ENCODE data around the gene NCOA7. TPM values are rescaled to one million over a fixed set of nuclear protein-coding genes. Genes with fewer than 3 reads are reported as not detected.

The NCOA7 gene
- total RNA-seq, 4 donors from 2014 or later, result 11.1 to 28.4 (median 22.1) TPM

DNA sequence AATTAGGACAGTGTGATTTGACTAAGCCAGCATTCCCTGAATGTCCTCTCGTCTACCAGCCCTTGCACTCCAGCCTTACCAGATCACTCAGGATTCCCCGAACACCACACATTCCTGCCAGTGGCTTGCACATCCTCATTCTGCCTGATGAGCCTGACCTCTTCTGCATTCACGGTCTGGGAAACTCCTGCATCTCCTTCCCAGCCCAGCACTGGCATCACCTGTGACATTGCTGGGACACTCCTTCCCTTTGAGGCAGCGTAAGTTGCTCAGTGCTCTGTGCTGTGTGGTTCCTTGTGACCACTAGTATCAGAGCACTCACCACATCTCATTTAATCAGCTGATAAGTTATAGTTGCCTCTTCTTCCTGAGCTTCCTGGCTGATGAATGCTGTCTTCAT is 17.3 kb downstream of the NCOA7 start:
- H3K4me1 ChIP-seq, result peaks cover 31% of the 10 kb centered on the region
- no peaks in the 10 kb centered on the region for H3K27me3 ChIP-seq
- 82% methylated on average over 4 of the region's 4 CpGs for WGBS
- TF ChIP-seq, protein P1, sequence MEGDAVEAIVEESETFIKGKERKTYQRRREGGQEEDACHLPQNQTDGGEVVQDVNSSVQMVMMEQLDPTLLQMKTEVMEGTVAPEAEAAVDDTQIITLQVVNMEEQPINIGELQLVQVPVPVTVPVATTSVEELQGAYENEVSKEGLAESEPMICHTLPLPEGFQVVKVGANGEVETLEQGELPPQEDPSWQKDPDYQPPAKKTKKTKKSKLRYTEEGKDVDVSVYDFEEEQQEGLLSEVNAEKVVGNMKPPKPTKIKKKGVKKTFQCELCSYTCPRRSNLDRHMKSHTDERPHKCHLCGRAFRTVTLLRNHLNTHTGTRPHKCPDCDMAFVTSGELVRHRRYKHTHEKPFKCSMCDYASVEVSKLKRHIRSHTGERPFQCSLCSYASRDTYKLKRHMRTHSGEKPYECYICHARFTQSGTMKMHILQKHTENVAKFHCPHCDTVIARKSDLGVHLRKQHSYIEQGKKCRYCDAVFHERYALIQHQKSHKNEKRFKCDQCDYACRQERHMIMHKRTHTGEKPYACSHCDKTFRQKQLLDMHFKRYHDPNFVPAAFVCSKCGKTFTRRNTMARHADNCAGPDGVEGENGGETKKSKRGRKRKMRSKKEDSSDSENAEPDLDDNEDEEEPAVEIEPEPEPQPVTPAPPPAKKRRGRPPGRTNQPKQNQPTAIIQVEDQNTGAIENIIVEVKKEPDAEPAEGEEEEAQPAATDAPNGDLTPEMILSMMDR (IDR thresholded peaks at IDR 0.05), result no peak
- TF ChIP-seq POLR2AphosphoS5 (IDR thresholded peaks at IDR 0.05), result no peak
- TF ChIP-seq POLR2A (IDR thresholded peaks at IDR 0.05), result no peak
- TF ChIP-seq EP300 (IDR thresholded peaks at IDR 0.05), result no peak
- no peaks in the 10 kb centered on the region for H3K9me3 ChIP-seq
- H3K4me3 ChIP-seq, result no peak overlapping the region
- H3K36me3 ChIP-seq, result no peaks in the 10 kb centered on the region
- H3K27ac ChIP-seq, result no peak overlapping the region
- DNase-seq (ENCODE audit: low spot score in 2 of 2), result no peak

DNA sequence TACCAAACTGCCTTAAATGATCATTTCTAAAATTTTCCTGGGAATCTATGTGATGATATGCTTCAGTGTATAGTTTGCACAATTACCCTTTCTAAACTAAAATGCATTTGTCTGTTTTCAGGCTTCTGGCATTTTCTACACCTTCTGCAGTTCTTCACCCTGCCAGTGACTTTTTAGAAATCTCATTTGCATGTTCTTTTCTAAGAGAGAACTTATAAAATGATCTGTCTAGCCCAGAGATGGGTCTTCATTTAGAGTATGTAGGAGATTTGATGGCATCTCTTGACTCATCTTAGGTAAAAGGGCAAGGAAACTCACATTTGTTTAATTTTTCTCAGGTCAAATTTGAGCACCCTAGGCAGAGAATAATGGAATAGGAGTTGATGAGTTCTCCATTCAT is 17.8 kb downstream of the NCOA7 start:
- H3K4me1 ChIP-seq, result peaks cover 32% of the 10 kb centered on the region
- DNase-seq (ENCODE audit: low spot score in 2 of 2), result no peak
- no peak overlapping the region for H3K4me3 ChIP-seq
- H3K27ac ChIP-seq, result no peak overlapping the region
- TF ChIP-seq, protein P1 (IDR thresholded peaks at IDR 0.05), result no peak
- TF ChIP-seq POLR2AphosphoS5 (IDR thresholded peaks at IDR 0.05) (no peak), EP300 (IDR thresholded peaks at IDR 0.05) (no peak), POLR2A (IDR thresholded peaks at IDR 0.05) (no peak)
- no peaks in the 10 kb centered on the region for H3K36me3 ChIP-seq
- no peaks in the 10 kb centered on the region for H3K27me3 ChIP-seq
- H3K9me3 ChIP-seq, result no peaks in the 10 kb centered on the region

GRCh38 chr6:125809570-125810170 is 18.9 kb downstream of the NCOA7 start:
- TF ChIP-seq, protein P1 (IDR thresholded peaks at IDR 0.05), result no peak
- no peak for TF ChIP-seq EP300 (IDR thresholded peaks at IDR 0.05)
- Histone ChIP-seq H3K36me3 (no peaks in the 10 kb centered on the region), H3K4me1 (peaks cover 35% of the 10 kb centered on the region), H3K27me3 (no peaks in the 10 kb centered on the region), H3K9me3 (no peaks in the 10 kb centered on the region), H3K27ac (no peak overlapping the region), H3K4me3 (no peak overlapping the region)
- DNase-seq (ENCODE audit: low spot score in 2 of 2), result no peak
- 96% methylated on average over 3 of the region's 3 CpGs for WGBS

DNA sequence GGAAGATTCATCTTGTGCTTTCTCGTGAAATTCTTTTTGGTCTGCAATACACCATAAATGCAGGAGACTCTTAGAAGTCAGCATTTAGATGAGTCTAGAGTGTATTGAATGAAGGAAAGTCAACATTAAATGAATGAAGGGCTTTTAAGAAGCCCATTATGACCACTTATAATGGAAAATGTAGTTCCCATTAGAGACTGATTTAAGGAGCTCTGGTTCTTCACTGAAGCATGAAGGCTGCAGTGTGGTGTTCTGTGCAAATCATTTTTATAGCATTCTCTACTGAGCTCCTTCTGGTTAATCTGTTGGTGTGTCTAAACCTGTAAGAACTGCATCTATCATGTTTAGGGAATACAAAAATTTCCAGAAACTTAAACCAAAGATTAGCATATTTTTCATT is 19.7 kb downstream of the NCOA7 start:
- no peak overlapping the region for H3K27ac ChIP-seq
- no peak overlapping the region for H3K4me3 ChIP-seq
- peaks cover 41% of the 10 kb centered on the region for H3K4me1 ChIP-seq
- no peak for TF ChIP-seq EP300 (IDR thresholded peaks at IDR 0.05)
- TF ChIP-seq, protein P1 (IDR thresholded peaks at IDR 0.05), result no peak
- no peak for TF ChIP-seq POLR2AphosphoS5 (IDR thresholded peaks at IDR 0.05)
- WGBS, result 98% methylated on average over 1 of the region's 1 CpG
- no peak for DNase-seq (ENCODE audit: low spot score in 2 of 2)
- H3K9me3 ChIP-seq, result no peaks in the 10 kb centered on the region
- no peaks in the 10 kb centered on the region for H3K36me3 ChIP-seq
- no peaks in the 10 kb centered on the region for H3K27me3 ChIP-seq

- WGBS, result 82% methylated on average over 5 of the region's 5 CpGs
- no peaks in the 10 kb centered on the region for H3K27me3 ChIP-seq
- H3K4me3 ChIP-seq, result no peak overlapping the region
- H3K27ac ChIP-seq, result no peak overlapping the region
- peaks cover 48% of the 10 kb centered on the region for H3K4me1 ChIP-seq
- no peak for DNase-seq (ENCODE audit: low spot score in 2 of 2)
- no peak for TF ChIP-seq POLR2AphosphoS5 (IDR thresholded peaks at IDR 0.05)
- TF ChIP-seq POLR2A (IDR thresholded peaks at IDR 0.05), result no peak
- TF ChIP-seq, protein P1 (IDR thresholded peaks at IDR 0.05), result no peak
- no peak for TF ChIP-seq EP300 (IDR thresholded peaks at IDR 0.05)
- H3K9me3 ChIP-seq, result no peaks in the 10 kb centered on the region
- no peaks in the 10 kb centered on the region for H3K36me3 ChIP-seq
Observed at GRCh38 chr6:125811259-125811658, 20.5 kb downstream of the NCOA7 start.

All from suprapubic skin (tissue), 4 donors.